Esophagus muscularis mucosa (tissue), 4 donors: ENCODE results near the gene NPBWR2. TPM values are rescaled to one million over a fixed set of nuclear protein-coding genes. Genes with fewer than 3 reads are reported as not detected.

Source experiments
- DNase-seq: peaks from one replicate; pipeline ENCODE4 v3.0.0-alpha.2; 2017; ENCODE audit errors: extremely low spot score
- H3K27ac ChIP-seq, 4 donors: fragments of 200-600 bp; sonication (generic); replicated peaks in 1 of 4; 1 replicate in 3 of 4; 2 replicates in 1 of 4; pipeline ENCODE4 v1.5.1; 2016 to 2019; ENCODE audit warnings: mild to moderate bottlenecking in 1 of 4
- H3K27me3 ChIP-seq, 4 donors: fragments of 200-600 bp; sonication (generic); one replicate each; pipeline versions ENCODE4 v1.5.1 to v1.6.0; 2016 to 2019
- H3K36me3 ChIP-seq, 4 donors: fragments of 200-600 bp; sonication (generic); one replicate each; pipeline ENCODE4 v1.5.1; 2016 to 2019
- H3K4me1 ChIP-seq, 4 donors: fragments of 200-600 bp; sonication (generic); one replicate each; pipeline ENCODE4 v1.5.1; 2016 to 2019
- H3K4me3 ChIP-seq, 4 donors: fragments of 200-600 bp; sonication (generic); 1 replicate in 2 of 4; 2 replicates in 2 of 4; pipeline ENCODE4 v1.5.1; 2016 to 2019; ENCODE audit warnings: mild to moderate bottlenecking in 4 of 4, moderate library complexity in 1 of 4
- H3K9me3 ChIP-seq, 4 donors: fragments of 200-600 bp; sonication (generic); 1 replicate in 3 of 4; 2 replicates in 1 of 4; pipeline ENCODE4 v1.5.1; 2016 to 2019
- EP300 ChIP-seq: sonication (generic); formaldehyde crosslinking; IDR thresholded peaks from one replicate; pipeline ENCODE4 v1.6.1; 2017; ENCODE audit warnings: antibody characterized with exemption
- POLR2A ChIP-seq: fragments of 450-650 bp; IDR thresholded peaks from one replicate; pipeline ENCODE4 v1.6.1; 2017; ENCODE audit warnings: antibody characterized with exemption, moderate library complexity, mild to moderate bottlenecking, low read depth
- POLR2AphosphoS5 ChIP-seq, 2 donors: sonication (generic); formaldehyde crosslinking; IDR thresholded peaks; one replicate each; pipeline ENCODE4 v1.6.1; 2017; ENCODE audit warnings: antibody characterized with exemption in 2 of 2
- WGBS: methylation state at CpG from one replicate; pipeline ENCODE4 v1.1.5; 2018; 5-methylcytosine and 5-hydroxymethylcytosine counted together
- intact Hi-C: fragments of 100-400 bp; cut with DNase I; formaldehyde crosslinking; loops from one replicate; pipeline ENCODE4 v1.15.1; 2023
- total RNA-seq, 4 donors: library from RNA; depleted of rRNA; stranded (reverse); fragments of >200 nt; gene quantifications; one replicate each; pipeline versions ENCODE4 v1.1.0 to v1.2.1, GENCODE V29; 2016
- TF ChIP-seq, protein P1 (sequence below), 3 experiments: fragments of 200-600 bp in 2 of 3; fragments of 450-650 bp in 1 of 3; sonication (generic) in 2 of 3; IDR thresholded peaks; one replicate each; pipeline ENCODE4 v1.5.1; 2017 to 2019; ENCODE audit warnings: antibody characterized with exemption in 3 of 3, mild to moderate bottlenecking in 2 of 3, moderate library complexity in 1 of 3

The NPBWR2 gene
- total RNA-seq, 4 donors from 2014 or later = not detected

DNA sequence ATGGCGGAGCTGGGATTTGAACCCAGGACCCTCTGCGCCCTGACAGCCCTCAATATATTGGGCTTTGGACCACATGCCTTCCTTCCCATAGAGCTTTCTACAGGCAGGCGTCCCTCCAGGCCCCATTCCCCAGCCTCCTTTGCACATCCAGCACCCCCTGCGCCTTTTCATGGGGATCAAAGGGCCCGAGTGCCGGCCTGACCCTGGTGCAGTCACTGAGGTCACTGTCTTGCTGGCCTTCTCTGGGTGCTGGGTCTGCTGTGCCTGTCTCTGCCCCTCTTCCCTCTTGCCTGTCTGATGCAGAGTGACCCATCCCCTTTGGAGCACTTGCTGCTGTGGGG, 25.8 kb downstream of the NPBWR2 start:
- intact Hi-C loops = loop anchor here (5.0 kb wide), 1 partner anchor 41 kb away; no protein-coding TSS in a partner anchor
- no peak overlapping the region for H3K27ac ChIP-seq
- H3K36me3 ChIP-seq = no peaks in the 10 kb centered on the region
- no peak for DNase-seq
- peaks cover 36 to 55% (median 50%) of the 10 kb centered on the region in 4 donors for H3K4me1 ChIP-seq
- 92% methylated on average over 3 of the region's 6 CpGs for WGBS
- no peaks in the 10 kb centered on the region for H3K9me3 ChIP-seq
- H3K27me3 ChIP-seq = peaks cover 0 to 44% (median 16%) of the 10 kb centered on the region in 4 donors
- H3K4me3 ChIP-seq = no peak overlapping the region
- TF ChIP-seq, protein P1, sequence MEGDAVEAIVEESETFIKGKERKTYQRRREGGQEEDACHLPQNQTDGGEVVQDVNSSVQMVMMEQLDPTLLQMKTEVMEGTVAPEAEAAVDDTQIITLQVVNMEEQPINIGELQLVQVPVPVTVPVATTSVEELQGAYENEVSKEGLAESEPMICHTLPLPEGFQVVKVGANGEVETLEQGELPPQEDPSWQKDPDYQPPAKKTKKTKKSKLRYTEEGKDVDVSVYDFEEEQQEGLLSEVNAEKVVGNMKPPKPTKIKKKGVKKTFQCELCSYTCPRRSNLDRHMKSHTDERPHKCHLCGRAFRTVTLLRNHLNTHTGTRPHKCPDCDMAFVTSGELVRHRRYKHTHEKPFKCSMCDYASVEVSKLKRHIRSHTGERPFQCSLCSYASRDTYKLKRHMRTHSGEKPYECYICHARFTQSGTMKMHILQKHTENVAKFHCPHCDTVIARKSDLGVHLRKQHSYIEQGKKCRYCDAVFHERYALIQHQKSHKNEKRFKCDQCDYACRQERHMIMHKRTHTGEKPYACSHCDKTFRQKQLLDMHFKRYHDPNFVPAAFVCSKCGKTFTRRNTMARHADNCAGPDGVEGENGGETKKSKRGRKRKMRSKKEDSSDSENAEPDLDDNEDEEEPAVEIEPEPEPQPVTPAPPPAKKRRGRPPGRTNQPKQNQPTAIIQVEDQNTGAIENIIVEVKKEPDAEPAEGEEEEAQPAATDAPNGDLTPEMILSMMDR (IDR thresholded peaks at IDR 0.05) = no peak
- TF ChIP-seq EP300 = no peak
- TF ChIP-seq POLR2A = no peak
- TF ChIP-seq POLR2AphosphoS5 (IDR thresholded peaks at IDR 0.05) = no peak

DNA sequence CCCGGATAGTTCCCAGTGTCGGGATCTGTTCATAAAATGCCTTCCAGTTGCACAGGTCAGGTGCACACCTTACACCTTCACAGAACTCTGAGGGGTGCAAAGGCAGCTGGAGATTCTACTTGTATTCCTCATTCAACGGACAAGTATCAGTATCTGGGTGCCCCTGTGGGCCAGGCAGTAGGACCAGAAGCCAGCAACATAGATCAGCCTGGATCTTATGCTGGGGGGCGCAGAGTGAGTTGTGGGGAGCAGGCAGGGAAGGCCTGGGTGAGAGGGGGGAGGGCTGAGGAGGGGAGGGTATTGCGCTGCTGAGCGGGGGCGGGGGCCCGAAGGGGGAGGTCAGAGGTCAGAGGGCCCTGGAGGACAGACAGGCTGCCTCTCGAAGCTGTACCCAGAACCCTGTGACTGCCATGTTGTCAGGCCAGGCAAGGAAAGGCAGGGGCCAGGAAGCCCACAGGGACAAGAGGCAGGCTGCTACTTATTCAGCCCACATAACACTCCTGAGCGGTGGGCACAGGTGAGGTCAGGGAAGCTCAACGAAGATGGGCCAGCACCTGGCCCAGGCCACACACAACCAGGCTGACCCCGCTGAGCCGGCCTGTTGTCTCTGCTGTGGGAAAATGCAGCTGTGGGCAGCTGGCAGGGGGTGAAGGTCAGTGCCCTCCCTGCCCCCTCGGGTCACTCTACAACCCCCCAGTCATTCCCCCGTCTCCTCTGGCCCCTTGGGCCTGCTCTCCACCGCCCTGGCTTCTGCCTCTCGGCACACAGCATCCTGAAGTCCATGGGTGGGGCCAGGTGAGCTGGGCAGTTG, 26.3 kb downstream of the NPBWR2 start:
- DNase-seq = no peak
- 82% methylated on average over 9 of the region's 17 CpGs for whole genome bisulfite sequencing
- Histone ChIP-seq H3K36me3 (no peaks in the 10 kb centered on the region), H3K27ac (peak overlapping the region in 3 of 4 donors; percentile 63 to 85 (median 77)), H3K9me3 (no peaks in the 10 kb centered on the region), H3K4me3 (peak overlapping the region in 3 of 4 donors; percentile 73 to 86 (median 79)), H3K4me1 (peaks cover 36 to 60% (median 50%) of the 10 kb centered on the region in 4 donors), H3K27me3 (peaks cover 0 to 40% (median 16%) of the 10 kb centered on the region in 4 donors)
- no peak for TF ChIP-seq POLR2AphosphoS5 (IDR thresholded peaks at IDR 0.05)
- TF ChIP-seq EP300 = no peak
- TF ChIP-seq, protein P1 (IDR thresholded peaks at IDR 0.05) = no peak
- no peak for TF ChIP-seq POLR2A
- intact Hi-C loops = loop anchor here (5.0 kb wide), 1 partner anchor 41 kb away; no protein-coding TSS in a partner anchor

DNA sequence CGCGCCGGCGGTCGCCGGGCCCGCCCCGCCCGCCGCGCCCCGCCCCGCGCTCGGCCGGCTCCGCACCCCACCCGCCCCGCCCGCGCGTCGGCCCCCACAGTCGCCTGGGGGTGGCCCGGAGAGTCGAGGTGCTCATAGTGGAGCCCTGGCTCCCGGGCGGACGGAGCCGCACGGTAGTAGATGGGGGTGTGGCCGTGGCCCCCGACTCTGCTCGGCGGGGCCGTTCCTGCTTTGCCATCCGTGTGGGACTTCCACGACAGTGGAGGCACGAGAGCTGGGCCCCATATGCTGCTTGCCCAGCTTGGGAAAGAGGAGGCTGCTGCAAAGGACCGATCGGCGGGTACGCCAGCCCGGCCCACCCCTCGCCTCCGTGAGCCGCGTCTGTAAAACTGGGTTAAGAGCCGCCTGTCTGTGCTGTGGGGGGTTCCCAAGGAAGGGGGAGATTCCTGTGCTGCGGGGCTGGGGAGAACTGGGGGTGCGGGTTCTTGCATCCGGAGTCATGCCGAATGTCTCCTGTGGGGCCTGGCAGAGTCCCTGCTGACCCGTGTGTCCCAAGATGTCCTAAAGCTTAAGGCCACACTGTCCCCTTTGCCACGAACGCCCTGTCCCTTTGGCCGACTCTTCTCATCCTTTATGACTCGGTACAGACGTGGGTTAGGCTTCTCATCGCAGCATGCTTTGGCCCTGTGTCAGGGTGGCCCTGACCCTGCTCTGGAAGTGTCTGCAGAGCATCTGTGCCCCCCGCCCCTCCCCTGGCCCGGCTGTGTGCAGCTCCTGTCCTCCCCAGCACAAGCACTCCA, 27.2 kb downstream of the NPBWR2 start, which contains the start of gene OPRL1:
OPRL1 (plus strand) TSS at position 70 of the 800 bp plus-strand sequence. CDS start 12,639 bp downstream, outside the sequence.
- H3K4me1 ChIP-seq = peaks cover 36 to 60% (median 50%) of the 10 kb centered on the region in 4 donors
- no peaks in the 10 kb centered on the region for H3K9me3 ChIP-seq
- DNase-seq = no peak
- H3K27me3 ChIP-seq = peaks cover 0 to 32% (median 16%) of the 10 kb centered on the region in 4 donors
- H3K4me3 ChIP-seq = peak within 1 kb of the TSS; percentile 67 to 86 (median 76)
- peak within 1 kb of the TSS; percentile 63 to 85 (median 70) for H3K27ac ChIP-seq
- TF ChIP-seq POLR2AphosphoS5 (IDR thresholded peaks at IDR 0.05) (no peak), EP300 (no peak), POLR2A (no peak)
- TF ChIP-seq, protein P1 (IDR thresholded peaks at IDR 0.05) = no peak
- 41% methylated on average over 8 of the region's 62 CpGs for WGBS
- intact Hi-C loops = loop anchor here (5.0 kb wide), 1 partner anchor 42 kb away; no protein-coding TSS in a partner anchor
- H3K36me3 ChIP-seq = peaks cover 0 to under 1% (median 0%) of the 10 kb centered on the region in 4 donors

DNA sequence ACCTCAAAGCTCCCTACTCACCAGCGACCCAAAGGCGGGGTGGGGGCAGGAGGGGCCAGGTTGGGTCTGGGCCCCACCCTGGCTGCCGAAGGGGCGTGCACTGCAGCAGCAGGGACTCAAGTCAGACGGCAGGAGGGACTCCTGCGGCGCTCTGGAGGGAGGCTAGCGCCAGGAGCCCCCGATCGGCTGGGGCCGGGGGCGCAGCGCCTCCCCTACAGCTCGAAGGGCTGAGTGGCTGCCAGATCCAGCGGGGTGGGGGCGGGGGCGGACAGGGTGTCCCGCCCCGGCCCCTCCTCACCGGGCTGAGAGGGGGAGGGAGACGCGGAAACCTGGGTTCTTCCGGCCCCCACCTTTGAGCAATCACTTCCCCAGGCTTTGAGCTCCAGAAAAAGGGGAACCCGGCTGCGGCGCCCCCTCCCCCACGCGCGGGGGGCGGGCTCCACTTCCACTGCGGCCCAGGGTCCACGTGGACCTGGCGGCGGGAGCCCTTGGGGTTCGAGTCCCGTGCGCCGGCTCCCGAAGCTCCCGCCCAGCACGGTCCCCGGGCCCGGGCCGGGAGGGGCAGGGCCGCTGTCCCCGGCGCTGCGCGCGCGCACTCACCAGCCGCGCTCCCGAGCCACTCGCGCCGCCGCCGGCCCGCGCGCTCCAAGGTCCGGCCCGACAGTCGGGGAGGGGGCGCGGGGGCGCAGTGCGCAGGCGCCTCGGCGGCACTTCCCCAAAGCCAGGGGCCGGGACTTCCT, 27.9 kb downstream of the NPBWR2 start, which contains the start of gene RGS19:
RGS19 (minus strand) TSS at position 246 of the 740 bp plus-strand sequence. CDS start 2,632 bp downstream, outside the sequence.
- WGBS = 0% methylated on average over 9 of the region's 73 CpGs
- intact Hi-C loops = loop anchor here (5.0 kb wide), 1 partner anchor 43 kb away; no protein-coding TSS in a partner anchor
- DNase-seq = no peak
- H3K4me3 ChIP-seq = peak within 1 kb of the TSS; percentile 67 to 86 (median 76)
- H3K36me3 ChIP-seq = peaks cover 0 to 6% (median 3%) of the 10 kb centered on the region in 4 donors
- H3K9me3 ChIP-seq = no peaks in the 10 kb centered on the region
- H3K27ac ChIP-seq = peak within 1 kb of the TSS; percentile 63 to 85 (median 70)
- H3K27me3 ChIP-seq = peaks cover 0 to 25% (median 8%) of the 10 kb centered on the region in 4 donors
- no peak for TF ChIP-seq EP300
- TF ChIP-seq, protein P1 (IDR thresholded peaks at IDR 0.05) = peak in 1 of 3 experiments; percentile 13
- H3K4me1 ChIP-seq = peaks cover 36 to 56% (median 45%) of the 10 kb centered on the region in 4 donors
